GM19035 (cell line): Measurements from ENCODE around the gene CNIH2.

Experiments used
- ATAC-seq: cut with Tn5 transposase; IDR thresholded peaks from one replicate; pipeline ENCODE4 v1.9.1; 2021; ENCODE audit not compliant: unreplicated experiment

CNIH2 gene

GRCh38 chr11:66258473-66258893 lies 19.5 kb upstream of the CNIH2 start:
- no peak for ATAC-seq

GRCh38 chr11:66259225-66259624 lies 18.8 kb upstream of the CNIH2 start:
- ATAC-seq: no peak

- ATAC-seq: no peak
These were observed 18.0 kb upstream of the CNIH2 start for GRCh38 chr11:66259956-66260355.

- no peak for ATAC-seq
These were observed 16.4 kb upstream of the CNIH2 start for GRCh38 chr11:66261578-66261977.

GRCh38 chr11:66262191-66262590 lies 15.8 kb upstream of the CNIH2 start:
- no peak for ATAC-seq

- no peak for ATAC-seq
These were observed 15.3 kb upstream of the CNIH2 start for GRCh38 chr11:66262696-66263095.

- ATAC-seq: no peak
These were observed 14.7 kb upstream of the CNIH2 start for GRCh38 chr11:66263231-66263630.

GRCh38 chr11:66263785-66264184 lies 14.2 kb upstream of the CNIH2 start:
- no peak for ATAC-seq

- no peak for ATAC-seq
These were observed 13.6 kb upstream of the CNIH2 start for GRCh38 chr11:66264383-66264782.

- no peak for ATAC-seq
These were observed 13.1 kb upstream of the CNIH2 start for GRCh38 chr11:66264914-66265313.

- ATAC-seq: no peak
These were observed 12.2 kb upstream of the CNIH2 start for GRCh38 chr11:66265531-66266377.

- ATAC-seq: no peak
These were observed 11.5 kb upstream of the CNIH2 start for GRCh38 chr11:66266378-66267038.

GRCh38 chr11:66267039-66267378 lies 11.0 kb upstream of the CNIH2 start:
- ATAC-seq: peak; percentile 0

- peak; percentile 45 for ATAC-seq
These were observed 10.4 kb upstream of the CNIH2 start for GRCh38 chr11:66267379-66268243.

- ATAC-seq: peak; percentile 85
These were observed 9.6 kb upstream of the CNIH2 start, which contains the start of gene RAB1B for GRCh38 chr11:66268244-66268951. Gene RAB1B (plus strand): TSS chr11:66268639. CDS start chr11:66268680, 41 bp downstream.

GRCh38 chr11:66268952-66269905 lies 8.7 kb upstream of the CNIH2 start:
- no peak for ATAC-seq

- ATAC-seq: no peak
These were observed 6.2 kb upstream of the CNIH2 start for GRCh38 chr11:66271816-66272215.

- ATAC-seq: no peak
These were observed 5.4 kb upstream of the CNIH2 start for GRCh38 chr11:66272596-66272995.

GRCh38 chr11:66274219-66274618 lies 3.8 kb upstream of the CNIH2 start:
- no peak for ATAC-seq

- no peak for ATAC-seq
These were observed 2.6 kb upstream of the CNIH2 start for GRCh38 chr11:66275396-66275795.
